Adrenal gland (tissue), 12 donors: Measurements from ENCODE around the gene ARHGEF10L. TPM values are rescaled to one million over a fixed set of nuclear protein-coding genes. Genes with fewer than 3 reads are reported as not detected.
A peak's percentile ranks its signal among the peaks of the same experiment; 100 is the strongest.

ENCODE experiments used
- DNase-seq, 7 donors: peaks; one replicate each; pipeline ENCODE4 v3.0.0-alpha.2; 2019 to 2020
- H3K27ac ChIP-seq, 5 donors: fragments of 200-600 bp; sonication (generic) in 4 of 5; 1 replicate in 3 of 5; 2 replicates in 2 of 5; pipeline versions ENCODE4 v1.5.1 to v1.8.0; 2016 to 2020; ENCODE audit warnings: mild to moderate bottlenecking in 1 of 5
- H3K27me3 ChIP-seq: fragments of 200-600 bp; 2 replicates; pipeline ENCODE4 v1.8.0; 2021
- H3K36me3 ChIP-seq, 2 donors: fragments of 200-600 bp; replicated peaks in 1 of 2; 1 replicate in 1 of 2; 2 replicates in 1 of 2; pipeline versions ENCODE4 v1.5.1 to v1.8.0; 2018 to 2022
- H3K4me1 ChIP-seq, 2 donors: fragments of 200-600 bp; replicated peaks in 1 of 2; 1 replicate in 1 of 2; 2 replicates in 1 of 2; pipeline versions ENCODE4 v1.5.1 to v1.8.0; 2018 to 2021
- H3K4me3 ChIP-seq, 4 donors: fragments of 200-600 bp; sonication (generic) in 3 of 4; one replicate each; pipeline ENCODE4 v1.5.1; 2016 to 2018
- H3K9me3 ChIP-seq, 3 donors: fragments of 200-600 bp; sonication (generic) in 1 of 3; replicated peaks in 1 of 3; 1 replicate in 2 of 3; 2 replicates in 1 of 3; pipeline versions ENCODE4 v1.5.1 to v1.8.0; 2016 to 2021
- POLR2A ChIP-seq, 2 donors: fragments of 450-650 bp; IDR thresholded peaks; one replicate each; pipeline ENCODE4 v1.6.1; 2017; ENCODE audit warnings: antibody characterized with exemption in 2 of 2, mild to moderate bottlenecking in 2 of 2, moderate library complexity in 1 of 2
- WGBS, 4 donors: extraction: QIAGEN DNeasy Blood & Tissue Kit in 2 of 4; methylation state at CpG; one replicate each; pipeline versions ENCODE4 v1.1.5 to v1.1.7; 2013 to 2017; 5-methylcytosine and 5-hydroxymethylcytosine counted together
- intact Hi-C, 2 donors: fragments of 100-400 bp; cut with DNase I; formaldehyde crosslinking; loops; one replicate each; pipeline versions ENCODE4 v1.14.1 to v1.15.0; 2022 to 2023
- polyA plus RNA-seq, 3 donors: library from polyadenylated mRNA; stranded (reverse); fragments of 200-250 nt in 2 of 3; fragments of 350-450 nt in 1 of 3; fragmentation: Illumina TruSeq in 1 of 3; extraction: RNeasy Lipid Tissue Mini Kit (QIAGEN cat#74804) in 1 of 3; gene quantifications; one replicate each; pipeline ENCODE4 v1.2.3, GENCODE V29; 2013 to 2014
- total RNA-seq, 9 donors: library from RNA; depleted of rRNA in 4 of 9; stranded (reverse); fragments of >200 nt in 4 of 9; fragments of 120-200 nt in 1 of 9; fragmentation: NEBNext Ultra II Directional in 1 of 9; extraction: Animal tissue kit (Norgen Biotek cat#: 25700) in 1 of 9; gene quantifications; one replicate each; pipeline versions ENCODE4 v1.1.0 to v1.2.4, GENCODE V29; 2013 to 2023
- TF ChIP-seq, protein P1 (sequence below), 6 experiments: fragments of 450-650 bp in 4 of 6; fragments of 200-600 bp in 2 of 6; sonication (generic) in 1 of 6; IDR thresholded peaks; 1 replicate in 5 of 6; 2 replicates in 1 of 6; pipeline versions ENCODE4 v1.5.1 to v1.8.0; 2016 to 2021; ENCODE audit warnings: antibody characterized with exemption in 6 of 6, mild to moderate bottlenecking in 2 of 6, moderate library complexity in 1 of 6
- donor health status: healthy with polysubstance abuse.
- donor health status: Bipolar disorder and iron deficiency.
- donor health status: DM: yes; HTN: yes; CAD: no.
- donor health status: DM: no; HTN: no; CAD: no.
- donor health status: DM: no; HTN: no; CAD: no.
- donor health status: DM: yes; HTN: yes; CAD: no.

The ARHGEF10L gene
- total and polyA plus RNA-seq, 12 donors: 1.7 to 54.9 (median 30.1) TPM

DNA sequence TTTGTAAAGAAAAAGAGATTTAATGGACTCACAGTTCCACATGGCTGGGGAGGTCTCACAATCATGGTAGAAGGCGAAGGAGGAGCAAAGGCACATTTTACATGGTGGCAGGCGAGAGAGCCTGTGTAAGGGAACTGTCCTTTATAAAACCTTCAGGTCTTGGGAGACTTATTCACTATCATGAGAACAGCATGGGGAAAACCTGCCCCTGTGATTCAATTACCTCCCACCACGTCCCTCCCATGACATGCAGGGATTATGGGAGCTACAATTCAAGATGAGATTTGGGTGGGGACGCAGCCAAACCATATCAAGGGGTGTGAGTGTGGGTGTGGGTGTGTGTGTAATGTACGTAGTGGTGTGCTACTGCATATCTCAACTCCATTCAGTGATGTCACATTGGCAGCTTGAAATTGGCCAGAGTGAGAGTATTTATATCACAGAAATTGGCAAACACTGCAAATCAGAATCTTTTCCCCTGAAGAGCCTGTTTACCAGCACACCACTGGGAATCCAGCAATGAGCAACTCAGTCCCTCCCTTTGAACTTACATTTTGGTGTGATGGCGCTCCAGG lies 5.4 kb downstream of the ARHGEF10L start:
- Histone ChIP-seq H3K27me3 (no peaks in the 10 kb centered on the region), H3K4me1 (peaks cover 7 to 24% of the 10 kb centered on the region in 2 donors), H3K9me3 (no peaks in the 10 kb centered on the region), H3K4me3 (no peak overlapping the region), H3K36me3 (no peaks in the 10 kb centered on the region), H3K27ac (peak overlapping the region in 2 of 5 donors; percentile 41 to 67)
- no peak for DNase-seq
- WGBS, 4 donors: 78 to 82% (median 80%) methylated on average over 6 of the region's 6 CpGs
- intact Hi-C loops: no loop called here
- TF ChIP-seq, protein P1, sequence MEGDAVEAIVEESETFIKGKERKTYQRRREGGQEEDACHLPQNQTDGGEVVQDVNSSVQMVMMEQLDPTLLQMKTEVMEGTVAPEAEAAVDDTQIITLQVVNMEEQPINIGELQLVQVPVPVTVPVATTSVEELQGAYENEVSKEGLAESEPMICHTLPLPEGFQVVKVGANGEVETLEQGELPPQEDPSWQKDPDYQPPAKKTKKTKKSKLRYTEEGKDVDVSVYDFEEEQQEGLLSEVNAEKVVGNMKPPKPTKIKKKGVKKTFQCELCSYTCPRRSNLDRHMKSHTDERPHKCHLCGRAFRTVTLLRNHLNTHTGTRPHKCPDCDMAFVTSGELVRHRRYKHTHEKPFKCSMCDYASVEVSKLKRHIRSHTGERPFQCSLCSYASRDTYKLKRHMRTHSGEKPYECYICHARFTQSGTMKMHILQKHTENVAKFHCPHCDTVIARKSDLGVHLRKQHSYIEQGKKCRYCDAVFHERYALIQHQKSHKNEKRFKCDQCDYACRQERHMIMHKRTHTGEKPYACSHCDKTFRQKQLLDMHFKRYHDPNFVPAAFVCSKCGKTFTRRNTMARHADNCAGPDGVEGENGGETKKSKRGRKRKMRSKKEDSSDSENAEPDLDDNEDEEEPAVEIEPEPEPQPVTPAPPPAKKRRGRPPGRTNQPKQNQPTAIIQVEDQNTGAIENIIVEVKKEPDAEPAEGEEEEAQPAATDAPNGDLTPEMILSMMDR (IDR thresholded peaks at IDR 0.05): no peak
- no peak for TF ChIP-seq POLR2A (IDR thresholded peaks at IDR 0.05)

DNA sequence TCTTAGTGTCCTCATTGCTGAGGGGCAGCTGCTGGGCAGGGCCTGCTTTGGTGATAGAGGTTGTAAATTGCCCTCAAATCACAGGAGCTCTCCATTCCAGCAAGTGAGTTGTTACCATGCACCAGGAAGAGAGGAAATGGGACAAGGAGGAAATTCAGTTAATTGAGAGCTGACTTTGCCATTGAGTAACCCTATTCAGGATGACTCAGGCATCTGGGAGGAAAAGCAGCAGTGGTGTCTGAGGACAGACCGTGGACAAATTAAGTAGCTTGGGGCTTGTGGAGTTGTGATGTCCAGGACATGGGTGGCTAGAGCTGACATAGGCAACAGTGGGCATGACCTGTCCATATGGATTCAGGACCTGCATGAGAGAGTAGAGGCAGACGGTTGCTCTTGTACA lies 5.9 kb downstream of the ARHGEF10L start:
- Histone ChIP-seq H3K27ac (peak overlapping the region in 2 of 5 donors; percentile 41 to 67), H3K4me3 (no peak overlapping the region), H3K9me3 (no peaks in the 10 kb centered on the region), H3K36me3 (no peaks in the 10 kb centered on the region), H3K27me3 (no peaks in the 10 kb centered on the region), H3K4me1 (peaks cover 6 to 24% of the 10 kb centered on the region in 2 donors)
- intact Hi-C loops: no loop called here
- peak in 1 of 7 donors; percentile 39 for DNase-seq
- TF ChIP-seq POLR2A (IDR thresholded peaks at IDR 0.05): no peak
- TF ChIP-seq, protein P1 (IDR thresholded peaks at IDR 0.05): no peak
- WGBS, 4 donors: 32 to 49% (median 41%) methylated on average over 2 of the region's 2 CpGs

DNA sequence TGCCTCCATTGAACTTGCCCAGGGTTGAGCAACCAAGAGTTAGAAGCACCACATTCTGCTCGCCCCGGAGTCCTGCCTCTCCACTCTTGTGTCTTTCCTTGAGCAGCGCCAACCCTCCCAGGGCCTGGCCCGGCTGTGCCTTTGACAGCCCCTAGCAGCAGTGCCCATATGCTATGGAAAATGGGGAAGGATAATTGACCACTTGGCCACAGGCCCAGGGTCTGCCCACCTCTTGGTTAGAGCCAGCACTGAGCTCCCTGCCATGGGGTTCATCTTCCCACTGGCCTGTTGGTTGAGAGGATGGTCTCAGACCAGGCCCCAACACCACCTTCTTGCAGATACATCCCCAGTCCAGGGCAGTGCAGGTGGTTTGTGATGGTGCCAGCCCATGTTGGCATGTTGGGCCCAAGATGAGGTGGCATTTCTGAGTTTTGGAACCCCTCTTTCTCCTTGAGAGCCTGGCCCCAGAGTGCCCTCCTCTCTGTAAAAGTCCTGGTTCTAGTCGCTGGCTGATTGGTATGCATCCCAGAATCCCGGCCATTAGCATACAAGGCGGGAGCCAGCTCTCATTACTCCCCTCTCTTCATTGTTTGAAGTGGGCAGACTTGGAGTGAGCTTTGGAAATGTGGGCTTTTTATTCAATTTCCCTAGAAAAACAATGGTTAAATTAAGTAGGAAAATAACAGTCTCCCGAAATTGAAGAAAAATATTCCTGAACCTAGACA lies 7.6 kb downstream of the ARHGEF10L start:
- Histone ChIP-seq H3K9me3 (no peaks in the 10 kb centered on the region), H3K4me3 (no peak overlapping the region), H3K4me1 (peaks cover 14 to 27% of the 10 kb centered on the region in 2 donors), H3K27ac (no peak overlapping the region), H3K36me3 (no peaks in the 10 kb centered on the region), H3K27me3 (no peaks in the 10 kb centered on the region)
- intact Hi-C loops: no loop called here
- no peak for TF ChIP-seq POLR2A (IDR thresholded peaks at IDR 0.05)
- TF ChIP-seq, protein P1 (IDR thresholded peaks at IDR 0.05): no peak
- DNase-seq: no peak
- 83 to 93% (median 91%) methylated on average over 7 to 8 of the region's 8 CpGs for WGBS, 4 donors

DNA sequence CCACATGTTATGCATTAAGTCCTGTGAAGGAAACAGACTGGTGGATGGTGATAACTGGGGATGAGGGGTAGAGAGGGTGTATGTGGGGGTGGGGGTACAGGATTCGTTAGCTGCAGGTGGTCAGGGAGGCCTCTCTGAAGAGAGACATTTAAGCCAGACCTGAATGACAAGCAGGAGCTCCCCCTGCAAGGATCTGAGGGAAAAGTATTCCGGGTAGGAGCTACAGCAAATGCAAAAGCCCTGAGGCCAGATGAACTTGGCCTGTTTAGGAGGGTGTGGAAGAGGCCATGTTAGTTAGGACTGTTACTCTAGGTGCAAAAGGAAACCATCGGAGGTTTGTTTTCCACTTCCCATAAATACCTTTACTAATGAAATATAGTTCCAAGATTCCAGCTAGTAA lies 9.9 kb downstream of the ARHGEF10L start:
- peaks cover 25 to 38% of the 10 kb centered on the region in 2 donors for H3K4me1 ChIP-seq
- H3K27ac ChIP-seq: no peak overlapping the region

More for the DNA sequence above, 9.9 kb downstream of the ARHGEF10L start:
- TF ChIP-seq POLR2A (IDR thresholded peaks at IDR 0.05): no peak
- TF ChIP-seq, protein P1 (IDR thresholded peaks at IDR 0.05): no peak
- intact Hi-C loops: no loop called here
- Histone ChIP-seq H3K27me3 (no peaks in the 10 kb centered on the region), H3K36me3 (no peaks in the 10 kb centered on the region), H3K4me3 (no peak overlapping the region), H3K9me3 (no peaks in the 10 kb centered on the region)
- no peak for DNase-seq
- WGBS, 4 donors: 73 to 88% (median 86%) methylated on average over 3 of the region's 3 CpGs
